SK-N-SH (cell line): Measurements from ENCODE around the gene PCDHGB2.

ENCODE experiments used
- EZH2phosphoT487 ChIP-seq: fragments of 200-600 bp; sonication (generic); IDR thresholded peaks from 2 replicates; pipeline ENCODE4 v1.6.1; 2017; ENCODE audit warnings: low read depth, mixed run types, mild to moderate bottlenecking, antibody characterized with exemption, moderate library complexity, borderline replicate concordance
- FOXM1 ChIP-seq: IDR thresholded peaks from 2 replicates; pipeline ENCODE4 v1.4.0; 2012; ENCODE audit warnings: low read depth, mild to moderate bottlenecking
- PBX3 ChIP-seq: IDR thresholded peaks from 2 replicates; pipeline ENCODE4; 2012
- RFX5 ChIP-seq: IDR thresholded peaks from 2 replicates; pipeline ENCODE4 v1.6.1; 2012; ENCODE audit warnings: mild to moderate bottlenecking, improper control_type of control experiment, low read length
- RXRA ChIP-seq: IDR thresholded peaks from 2 replicates; pipeline ENCODE4 v1.4.0; 2012; ENCODE audit warnings: low read depth, mild to moderate bottlenecking, borderline replicate concordance
- TF ChIP-seq, protein P1 (sequence below): fragments of 200-600 bp; sonication (generic); IDR thresholded peaks from 2 replicates; pipeline ENCODE4 v1.6.1; 2017; ENCODE audit warnings: antibody characterized with exemption, mild to moderate bottlenecking, moderate library complexity

DNA sequence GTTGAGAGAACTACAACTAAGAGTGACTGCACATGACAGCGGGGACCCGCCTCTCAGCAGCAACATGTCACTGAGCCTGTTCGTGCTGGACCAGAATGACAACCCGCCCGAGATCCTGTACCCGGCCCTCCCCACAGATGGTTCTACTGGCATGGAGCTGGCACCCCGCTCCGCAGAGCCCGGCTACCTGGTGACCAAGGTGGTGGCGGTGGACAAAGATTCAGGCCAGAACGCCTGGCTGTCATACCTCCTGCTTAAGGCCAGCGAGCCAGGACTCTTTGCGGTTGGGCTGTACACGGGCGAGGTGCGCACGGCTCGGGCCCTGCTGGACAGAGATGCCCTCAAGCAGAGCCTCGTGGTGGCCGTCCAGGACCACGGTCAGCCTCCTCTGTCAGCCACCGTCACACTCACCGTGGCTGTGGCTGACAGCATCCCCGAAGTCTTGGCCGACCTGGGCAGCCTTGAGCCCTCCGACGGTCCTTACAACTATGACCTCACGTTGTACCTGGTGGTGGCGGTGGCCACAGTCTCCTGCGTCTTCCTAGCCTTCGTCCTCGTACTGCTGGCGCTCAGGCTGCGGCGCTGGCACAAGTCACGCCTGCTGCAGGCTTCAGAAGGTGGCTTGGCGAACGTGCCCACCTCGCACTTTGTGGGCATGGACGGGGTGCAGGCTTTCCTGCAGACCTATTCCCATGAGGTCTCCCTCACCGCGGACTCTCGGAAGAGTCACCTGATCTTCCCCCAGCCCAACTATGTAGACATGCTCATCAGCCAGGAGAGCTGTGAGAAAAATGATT is 24.9 kb downstream of the PCDHGB2 start:
- TF ChIP-seq, protein P1, sequence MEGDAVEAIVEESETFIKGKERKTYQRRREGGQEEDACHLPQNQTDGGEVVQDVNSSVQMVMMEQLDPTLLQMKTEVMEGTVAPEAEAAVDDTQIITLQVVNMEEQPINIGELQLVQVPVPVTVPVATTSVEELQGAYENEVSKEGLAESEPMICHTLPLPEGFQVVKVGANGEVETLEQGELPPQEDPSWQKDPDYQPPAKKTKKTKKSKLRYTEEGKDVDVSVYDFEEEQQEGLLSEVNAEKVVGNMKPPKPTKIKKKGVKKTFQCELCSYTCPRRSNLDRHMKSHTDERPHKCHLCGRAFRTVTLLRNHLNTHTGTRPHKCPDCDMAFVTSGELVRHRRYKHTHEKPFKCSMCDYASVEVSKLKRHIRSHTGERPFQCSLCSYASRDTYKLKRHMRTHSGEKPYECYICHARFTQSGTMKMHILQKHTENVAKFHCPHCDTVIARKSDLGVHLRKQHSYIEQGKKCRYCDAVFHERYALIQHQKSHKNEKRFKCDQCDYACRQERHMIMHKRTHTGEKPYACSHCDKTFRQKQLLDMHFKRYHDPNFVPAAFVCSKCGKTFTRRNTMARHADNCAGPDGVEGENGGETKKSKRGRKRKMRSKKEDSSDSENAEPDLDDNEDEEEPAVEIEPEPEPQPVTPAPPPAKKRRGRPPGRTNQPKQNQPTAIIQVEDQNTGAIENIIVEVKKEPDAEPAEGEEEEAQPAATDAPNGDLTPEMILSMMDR = no peak
- no peak for TF ChIP-seq PBX3
- TF ChIP-seq RXRA = no peak
- TF ChIP-seq RFX5 = no peak
- no peak for TF ChIP-seq EZH2phosphoT487
- no peak for TF ChIP-seq FOXM1
